ENCODE measurements around the gene JAG1. TPM values are rescaled to one million over a fixed set of nuclear protein-coding genes. Genes with fewer than 3 reads are reported as not detected.

Gene JAG1
- total and polyA plus RNA-seq, 2 donors (not counting 3 experiments of a cell fraction or from before 2014, with no cell fraction given) = 19.7 to 37.0 TPM

DNA sequence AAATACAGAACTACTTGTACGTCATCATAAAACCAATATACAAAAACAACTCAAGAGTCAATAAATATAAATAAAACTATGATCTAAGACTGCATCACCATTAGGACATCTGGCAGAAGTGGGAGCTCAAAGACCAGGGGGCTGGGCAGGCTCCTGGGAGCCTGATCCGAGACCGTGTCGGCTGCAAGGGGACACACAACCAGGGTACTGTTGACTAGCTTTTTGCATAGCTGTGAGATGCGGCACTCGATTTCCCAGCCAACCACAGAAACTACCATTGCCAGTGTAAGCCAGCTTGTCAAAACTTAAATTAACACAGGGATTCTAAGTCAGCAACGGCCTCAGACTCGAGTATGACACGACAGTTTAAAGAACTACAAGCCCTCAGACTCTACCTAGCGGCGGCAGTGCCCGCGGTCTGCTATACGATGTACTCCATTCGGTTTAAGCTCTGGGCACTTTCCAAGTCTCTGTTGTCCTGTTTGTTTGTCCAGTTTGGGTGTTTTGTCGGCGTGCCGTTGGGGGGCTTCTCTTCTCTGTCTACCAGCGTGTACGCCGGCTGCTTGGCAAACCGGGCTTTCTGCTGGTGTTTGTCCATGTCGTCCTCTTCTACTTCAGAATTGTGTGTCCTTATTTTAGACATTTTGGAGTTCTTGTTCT, 34.6 kb downstream of the JAG1 start:
- ChIA-PET POLR2A (no interaction called here), CTCF (interaction anchor here (2.7 kb wide), 1 partner anchor 87 kb away, joined by 10 read pairs; no protein-coding TSS in a partner anchor)
- no peaks in the 10 kb centered on the region for H3K9me3 ChIP-seq (replicated peaks; ENCODE audit: control insufficient read depth, insufficient read depth, low read length)
- no peaks in the 10 kb centered on the region for H3K79me2 ChIP-seq (ENCODE audit: control insufficient read depth, insufficient read depth, low read length)
- DNase-seq (ENCODE audit: low read depth, low spot score) (no peak), FAIRE-seq (no peak)
- no peak for TF ChIP-seq GATA2 (IDR thresholded peaks at IDR 0.05; ENCODE audit: insufficient read depth, insufficient read length, low read depth, low read length)
- TF ChIP-seq JUN (IDR thresholded peaks at IDR 0.05; ENCODE audit: borderline replicate concordance, insufficient read depth, insufficient read length, low read depth) = no peak
- no peak for TF ChIP-seq POLR2AphosphoS5 (IDR thresholded peaks at IDR 0.05; ENCODE audit: insufficient read depth, low read depth, low read length)
- no peak for TF ChIP-seq EZH2 (IDR thresholded peaks at IDR 0.05; ENCODE audit: borderline replicate concordance, low read depth, low read length, severe bottlenecking)
- TF ChIP-seq MYC (IDR thresholded peaks at IDR 0.05; ENCODE audit: low read depth, low read length) = no peak
- no peak for TF ChIP-seq FOS (IDR thresholded peaks at IDR 0.05; ENCODE audit: borderline replicate concordance, insufficient read depth, low read length)
- no peak for TF ChIP-seq POLR2A (IDR thresholded peaks at IDR 0.05; ENCODE audit: low read depth, low read length)
- no peak for TF ChIP-seq CTCF (IDR thresholded peaks at IDR 0.05; ENCODE audit: extremely low read depth in 1 of 2, insufficient read depth in 1 of 2, low read depth in 1 of 2, low read length in 2 of 2)
- TF ChIP-seq MAX (IDR thresholded peaks at IDR 0.05; ENCODE audit: insufficient read depth, insufficient read length) = no peak
- no peaks in the 10 kb centered on the region for H3K9me1 ChIP-seq (replicated peaks; ENCODE audit: control insufficient read depth, extremely low read depth, insufficient read depth, low read length)
- no peaks in the 10 kb centered on the region for H3K27me3 ChIP-seq (ENCODE audit: control insufficient read depth in 2 of 2, insufficient read depth in 2 of 2, low read length in 2 of 2)
- H3K27ac ChIP-seq (ENCODE audit: insufficient read depth, low read depth, low read length) = no peak overlapping the region
- no peak overlapping the region for H3K9ac ChIP-seq (replicated peaks; ENCODE audit: extremely low read depth, insufficient read depth, low read length)
- peaks cover 37% of the 10 kb centered on the region for H3K4me1 ChIP-seq (ENCODE audit: control insufficient read depth, extremely low read depth, insufficient read depth, low read length)
- H3K36me3 ChIP-seq (ENCODE audit: control insufficient read depth in 2 of 2, extremely low read depth in 1 of 2, insufficient read depth in 2 of 2, low read length in 2 of 2) = peaks cover 6 to 38% of the 10 kb centered on the region in 2 experiments
- BruUV-seq (replicated peaks) = TSS peak; percentile 32
- intact Hi-C loops (cut with micrococcal nuclease) = no loop called here
- H4K20me1 ChIP-seq (replicated peaks; ENCODE audit: control insufficient read depth, extremely low read depth, insufficient read depth, low read length) = no peaks in the 10 kb centered on the region
- H3K4me3 ChIP-seq (replicated peaks in 1 of 3; ENCODE audit: insufficient read depth in 1 of 3, low read depth in 1 of 3, low read length in 3 of 3) = no peak overlapping the region
- dilution Hi-C loops (cut with MboI; ENCODE audit: extremely low pct_ligation_motif_present, low sequenced_read_pairs) = no loop called here
- H2AFZ ChIP-seq (ENCODE audit: low read depth, low read length) = no peak overlapping the region
- H3K4me2 ChIP-seq (ENCODE audit: insufficient read depth, low read length) = no peak overlapping the region

Measured in endothelial cell of umbilical vein (primary cell).